ENCODE results near the gene SELENOM. TPM values are rescaled to one million over a fixed set of nuclear protein-coding genes. Genes with fewer than 3 reads are reported as not detected.

SELENOM gene
- total RNA-seq, 1 donor from 2014 or later, result 86.8 TPM

DNA sequence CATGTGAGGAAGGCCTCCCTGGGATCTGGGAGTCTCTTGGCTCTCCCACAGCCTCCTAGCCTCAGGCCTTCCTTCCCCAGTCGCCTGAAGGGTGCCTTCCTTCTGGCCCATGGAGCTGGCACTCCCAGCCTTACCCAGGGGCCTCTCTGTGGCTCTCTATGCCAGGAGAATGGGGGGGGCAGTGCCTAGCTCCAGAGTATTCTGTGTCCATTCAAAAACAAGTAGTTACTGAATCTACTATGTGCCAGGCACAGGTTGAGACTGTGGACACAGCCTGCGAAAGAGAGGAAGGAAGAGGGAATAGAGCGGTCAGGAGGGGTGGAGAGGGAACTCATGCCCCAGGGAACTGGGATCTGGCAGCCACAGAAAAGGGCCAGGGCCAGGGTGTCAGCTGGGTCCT, 35.7 kb upstream of the SELENOM start:
- DNase-seq, result no peak

DNA sequence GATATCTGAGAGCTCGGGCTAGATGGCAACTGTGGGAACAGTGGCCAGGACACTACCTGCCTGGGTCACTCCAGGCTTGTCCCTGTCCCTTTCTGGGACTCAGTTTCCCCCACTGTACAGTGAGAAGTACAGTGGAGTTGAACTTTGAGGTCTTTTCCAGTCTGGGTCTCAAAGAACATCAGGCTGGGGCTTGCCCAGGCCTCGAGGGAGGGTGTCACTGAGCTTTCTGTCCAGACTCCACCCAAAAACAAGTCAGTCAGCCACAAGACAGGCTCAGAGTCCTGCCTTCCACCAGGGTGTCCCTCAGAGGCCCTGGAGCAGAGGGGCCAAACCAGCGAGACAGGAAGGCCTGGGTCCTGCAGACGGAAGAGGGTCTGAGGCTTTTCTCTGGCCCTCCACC, 34.9 kb upstream of the SELENOM start:
- H3K27me3 ChIP-seq (ENCODE audit: low read depth), result no peaks in the 10 kb centered on the region
- no peaks in the 10 kb centered on the region for H3K36me3 ChIP-seq
- peaks cover 6% of the 10 kb centered on the region for H3K4me1 ChIP-seq
- H3K9me3 ChIP-seq, result no peaks in the 10 kb centered on the region
- DNase-seq (no peak), ATAC-seq (no peak)
- H3K27ac ChIP-seq, result no peak overlapping the region
- H3K4me3 ChIP-seq, result no peak overlapping the region
- TF ChIP-seq, protein P1, sequence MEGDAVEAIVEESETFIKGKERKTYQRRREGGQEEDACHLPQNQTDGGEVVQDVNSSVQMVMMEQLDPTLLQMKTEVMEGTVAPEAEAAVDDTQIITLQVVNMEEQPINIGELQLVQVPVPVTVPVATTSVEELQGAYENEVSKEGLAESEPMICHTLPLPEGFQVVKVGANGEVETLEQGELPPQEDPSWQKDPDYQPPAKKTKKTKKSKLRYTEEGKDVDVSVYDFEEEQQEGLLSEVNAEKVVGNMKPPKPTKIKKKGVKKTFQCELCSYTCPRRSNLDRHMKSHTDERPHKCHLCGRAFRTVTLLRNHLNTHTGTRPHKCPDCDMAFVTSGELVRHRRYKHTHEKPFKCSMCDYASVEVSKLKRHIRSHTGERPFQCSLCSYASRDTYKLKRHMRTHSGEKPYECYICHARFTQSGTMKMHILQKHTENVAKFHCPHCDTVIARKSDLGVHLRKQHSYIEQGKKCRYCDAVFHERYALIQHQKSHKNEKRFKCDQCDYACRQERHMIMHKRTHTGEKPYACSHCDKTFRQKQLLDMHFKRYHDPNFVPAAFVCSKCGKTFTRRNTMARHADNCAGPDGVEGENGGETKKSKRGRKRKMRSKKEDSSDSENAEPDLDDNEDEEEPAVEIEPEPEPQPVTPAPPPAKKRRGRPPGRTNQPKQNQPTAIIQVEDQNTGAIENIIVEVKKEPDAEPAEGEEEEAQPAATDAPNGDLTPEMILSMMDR (IDR thresholded peaks at IDR 0.05), result no peak
- intact Hi-C loops (cut with DNase I), result no loop called here

More for the DNA sequence above, 35.7 kb upstream of the SELENOM start:
- peaks cover 6% of the 10 kb centered on the region for H3K4me1 ChIP-seq
- TF ChIP-seq, protein P1 (IDR thresholded peaks at IDR 0.05), result no peak
- H3K9me3 ChIP-seq, result no peaks in the 10 kb centered on the region
- no peaks in the 10 kb centered on the region for H3K36me3 ChIP-seq
- no peak overlapping the region for H3K4me3 ChIP-seq
- no peak overlapping the region for H3K27ac ChIP-seq
- intact Hi-C loops (cut with DNase I), result no loop called here
- no peak for ATAC-seq
- no peaks in the 10 kb centered on the region for H3K27me3 ChIP-seq (ENCODE audit: low read depth)

DNA sequence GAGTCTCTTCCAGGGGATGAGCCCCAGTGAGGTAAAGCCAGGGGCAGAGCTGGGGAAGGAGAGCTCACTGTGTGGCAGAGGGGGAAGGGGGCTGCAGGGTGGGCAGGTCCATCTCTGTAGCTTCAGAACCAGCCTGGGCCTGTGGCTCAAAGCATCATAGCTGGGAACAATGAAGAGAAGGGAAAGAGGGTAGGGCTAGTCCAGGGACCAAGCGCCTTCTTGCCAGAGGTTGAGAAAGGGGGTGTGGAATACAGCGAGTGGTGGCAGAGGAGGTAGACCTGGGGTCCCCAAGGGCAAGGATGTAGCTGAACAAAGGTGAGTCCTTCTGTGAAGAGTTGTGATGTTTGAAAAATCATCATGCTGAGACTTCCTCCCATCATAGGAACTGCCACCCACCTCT, 34.2 kb upstream of the SELENOM start:
- Histone ChIP-seq H3K27ac (peak overlapping the region; percentile 73), H3K27me3 (ENCODE audit: low read depth) (no peaks in the 10 kb centered on the region), H3K4me3 (no peak overlapping the region), H3K36me3 (no peaks in the 10 kb centered on the region), H3K9me3 (no peaks in the 10 kb centered on the region), H3K4me1 (peaks cover 6% of the 10 kb centered on the region)
- TF ChIP-seq, protein P1 (IDR thresholded peaks at IDR 0.05), result no peak
- DNase-seq, result no peak
- intact Hi-C loops (cut with DNase I), result no loop called here
- no peak for ATAC-seq

DNA sequence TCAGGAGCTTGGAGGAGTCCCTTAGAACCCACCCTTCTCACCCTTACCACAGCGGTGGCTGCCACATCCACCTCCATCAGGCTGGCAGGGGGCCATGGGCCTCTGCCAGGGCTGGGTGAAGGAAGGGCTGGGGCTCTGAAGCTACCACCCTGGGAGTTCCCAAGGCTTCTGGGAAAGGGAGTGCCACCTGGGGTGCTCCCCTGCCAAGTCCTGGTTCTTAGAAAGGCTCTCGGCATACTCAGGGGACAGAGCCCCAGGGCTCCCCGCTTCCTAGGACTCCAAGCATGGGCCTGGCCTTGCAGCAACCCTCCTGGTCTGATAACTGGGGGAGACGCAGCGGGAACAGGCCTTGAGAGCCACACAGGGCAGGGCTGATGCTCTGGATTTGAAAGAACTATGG, 33.4 kb upstream of the SELENOM start:
- Histone ChIP-seq H3K27ac (peak overlapping the region; percentile 73), H3K9me3 (no peaks in the 10 kb centered on the region), H3K4me1 (peaks cover 6% of the 10 kb centered on the region), H3K4me3 (no peak overlapping the region), H3K36me3 (no peaks in the 10 kb centered on the region), H3K27me3 (ENCODE audit: low read depth) (no peaks in the 10 kb centered on the region)
- TF ChIP-seq, protein P1 (IDR thresholded peaks at IDR 0.05), result no peak
- ATAC-seq (peak; percentile 69 to 79), DNase-seq (peak; percentile 60)
- intact Hi-C loops (cut with DNase I), result no loop called here

DNA sequence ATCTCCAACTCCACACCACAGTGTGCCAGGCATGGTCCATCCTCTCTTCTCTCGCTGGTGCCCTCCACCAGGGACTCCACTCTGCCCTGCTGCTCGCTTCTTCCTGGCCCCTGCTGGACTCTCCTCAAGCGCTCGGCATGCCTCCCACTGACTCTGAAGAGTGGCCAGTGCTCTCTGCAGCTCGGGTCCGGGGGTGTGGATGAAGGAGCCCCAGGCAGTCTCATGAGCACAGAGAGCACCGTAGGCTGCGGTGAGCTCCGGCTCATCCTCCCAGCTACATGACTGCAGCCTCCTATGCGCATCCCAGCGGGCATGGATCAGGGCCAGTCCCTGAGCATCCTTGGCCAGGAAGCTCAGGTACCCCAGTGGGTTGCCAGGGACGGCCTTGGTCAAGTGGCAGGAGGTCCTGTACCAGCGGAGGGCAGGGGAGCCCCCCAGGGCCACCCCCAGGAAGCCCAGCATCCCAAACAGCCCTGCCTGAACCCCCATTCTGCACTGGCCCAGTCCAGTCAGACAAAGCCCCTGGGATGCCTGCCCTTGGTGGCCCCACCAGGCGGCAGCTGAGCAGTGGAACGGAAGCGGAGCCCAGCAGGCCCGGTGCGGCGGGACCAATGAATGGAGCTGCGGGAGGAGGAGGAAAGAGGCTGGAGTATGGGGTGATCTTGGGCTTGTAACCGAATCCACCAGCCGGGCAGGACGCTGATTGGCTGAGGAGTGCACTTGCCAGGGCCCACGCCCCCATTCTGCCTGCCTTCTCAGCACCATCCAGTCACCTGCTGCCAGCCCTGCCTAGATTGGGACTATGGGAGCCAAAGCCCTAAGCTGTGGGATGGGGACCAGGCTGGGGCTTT, 32.7 kb upstream of the SELENOM start, which contains the start of gene PLA2G3:
PLA2G3 (minus strand) TSS at position 643 of the 851 bp plus-strand sequence; CDS start at position 489, 154 bp downstream.
- intact Hi-C loops (cut with DNase I), result no loop called here
- H3K27me3 ChIP-seq (ENCODE audit: low read depth), result no peaks in the 10 kb centered on the region
- TF ChIP-seq, protein P1 (IDR thresholded peaks at IDR 0.05), result no peak
- ATAC-seq (peak; percentile 91 to 93), DNase-seq (peak; percentile 91)
- peak within 1 kb of the TSS; percentile 40 for H3K4me3 ChIP-seq
- peaks cover 6% of the 10 kb centered on the region for H3K4me1 ChIP-seq
- H3K27ac ChIP-seq, result peak within 1 kb of the TSS; percentile 73
- no peaks in the 10 kb centered on the region for H3K9me3 ChIP-seq
- H3K36me3 ChIP-seq, result no peaks in the 10 kb centered on the region
